Measurements from ENCODE around the gene ADGRG6. TPM values are rescaled to one million over a fixed set of nuclear protein-coding genes. Genes with fewer than 3 reads are reported as not detected.

The ADGRG6 gene
- total and polyA plus RNA-seq, 2 donors (not counting 1 experiment from before 2014, with no cell fraction given), result 0.03 TPM; not detected in 1

DNA sequence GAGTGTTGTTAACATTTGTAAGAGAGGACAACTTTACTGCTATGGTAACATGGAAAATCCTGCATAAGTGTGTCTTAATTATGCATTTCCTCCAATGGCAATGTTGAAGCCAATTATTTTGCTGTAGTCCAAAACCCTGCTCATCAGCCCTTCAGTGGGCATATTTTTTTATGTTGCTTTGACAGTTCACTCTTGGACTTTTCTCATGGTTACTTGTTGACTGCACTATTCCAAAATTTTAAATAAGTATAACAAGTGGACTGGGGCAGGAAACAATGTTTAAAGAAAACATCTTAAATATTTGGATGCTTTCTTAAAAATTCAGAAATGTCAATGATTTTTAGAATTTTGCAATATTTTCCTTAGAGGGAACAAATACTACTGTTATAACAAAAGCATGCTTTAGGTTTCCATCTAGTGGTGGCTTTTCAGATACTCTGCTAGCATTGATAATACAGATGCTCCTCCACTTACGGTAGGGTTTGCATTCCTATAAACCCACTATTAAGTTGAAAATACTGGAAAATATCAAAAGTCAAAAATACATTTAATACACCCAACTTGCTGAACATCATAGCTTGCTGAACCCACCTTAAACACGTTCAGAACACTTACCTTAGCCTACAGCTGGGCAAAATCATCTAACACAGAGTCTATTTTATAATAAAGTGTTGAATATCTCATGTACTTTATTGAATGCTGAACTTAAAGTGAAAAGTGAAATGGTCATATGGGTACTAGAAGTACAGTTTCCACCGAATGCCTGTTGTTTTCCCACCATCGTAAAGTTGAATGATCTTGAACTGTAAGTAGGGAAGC is 86.4 kb downstream of the ADGRG6 start:
- H3K9me3 Mint-ChIP-seq (ENCODE audit: insufficient read depth), result no peaks in the 10 kb centered on the region
- no peaks in the 10 kb centered on the region for H3K4me1 Mint-ChIP-seq
- H3K4me3 ChIP-seq (ENCODE audit: control extremely low read depth in 1 of 5, extremely low read depth in 1 of 5, insufficient read depth in 1 of 5, low read depth in 2 of 5, low read length in 4 of 5), result no peak overlapping the region
- no peak overlapping the region for H2AFZ ChIP-seq (ENCODE audit: insufficient read depth, low read depth, low read length, poor library complexity, severe bottlenecking)
- no peak overlapping the region for H3K27ac Mint-ChIP-seq
- CTCF ChIA-PET, result interaction anchor here (1.9 kb wide), 1 partner anchor 241 kb away, joined by 9 read pairs; the partner anchor contains the start of genes NMBR and VTA1
- TF ChIP-seq EZH2 (IDR thresholded peaks at IDR 0.05; ENCODE audit: borderline replicate concordance, insufficient read depth, low read depth, low read length, poor library complexity, severe bottlenecking), result no peak
- TF ChIP-seq, protein P1, sequence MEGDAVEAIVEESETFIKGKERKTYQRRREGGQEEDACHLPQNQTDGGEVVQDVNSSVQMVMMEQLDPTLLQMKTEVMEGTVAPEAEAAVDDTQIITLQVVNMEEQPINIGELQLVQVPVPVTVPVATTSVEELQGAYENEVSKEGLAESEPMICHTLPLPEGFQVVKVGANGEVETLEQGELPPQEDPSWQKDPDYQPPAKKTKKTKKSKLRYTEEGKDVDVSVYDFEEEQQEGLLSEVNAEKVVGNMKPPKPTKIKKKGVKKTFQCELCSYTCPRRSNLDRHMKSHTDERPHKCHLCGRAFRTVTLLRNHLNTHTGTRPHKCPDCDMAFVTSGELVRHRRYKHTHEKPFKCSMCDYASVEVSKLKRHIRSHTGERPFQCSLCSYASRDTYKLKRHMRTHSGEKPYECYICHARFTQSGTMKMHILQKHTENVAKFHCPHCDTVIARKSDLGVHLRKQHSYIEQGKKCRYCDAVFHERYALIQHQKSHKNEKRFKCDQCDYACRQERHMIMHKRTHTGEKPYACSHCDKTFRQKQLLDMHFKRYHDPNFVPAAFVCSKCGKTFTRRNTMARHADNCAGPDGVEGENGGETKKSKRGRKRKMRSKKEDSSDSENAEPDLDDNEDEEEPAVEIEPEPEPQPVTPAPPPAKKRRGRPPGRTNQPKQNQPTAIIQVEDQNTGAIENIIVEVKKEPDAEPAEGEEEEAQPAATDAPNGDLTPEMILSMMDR (IDR thresholded peaks at IDR 0.05), result peak; percentile 20
- H3K27ac ChIP-seq (ENCODE audit: low read length in 2 of 2), result no peak overlapping the region
- POLR2A ChIA-PET, result no interaction called here
- H4K20me1 ChIP-seq (ENCODE audit: control insufficient read depth, insufficient read depth, low read length, poor library complexity, severe bottlenecking), result no peaks in the 10 kb centered on the region
- H3K4me2 ChIP-seq (replicated peaks; ENCODE audit: low read depth, low read length, poor library complexity, severe bottlenecking), result no peak overlapping the region
- intact Hi-C loops (cut with micrococcal nuclease), result loop anchor here (2.0 kb wide), 1 partner anchor 241 kb away; the partner anchor contains the start of genes NMBR and VTA1
- no peaks in the 10 kb centered on the region for H3K27me3 Mint-ChIP-seq
- H3K4me1 ChIP-seq (ENCODE audit: control insufficient read depth in 2 of 2, insufficient read depth in 2 of 2, low read length in 2 of 2), result no peaks in the 10 kb centered on the region
- H3K79me2 ChIP-seq (ENCODE audit: control insufficient read depth, insufficient read depth, low read length), result no peaks in the 10 kb centered on the region
- ATAC-seq (ENCODE audit: low read depth) (no peak), DNase-seq (peak; percentile 5)
- no peaks in the 10 kb centered on the region for H3K27me3 ChIP-seq (replicated peaks in 1 of 4; ENCODE audit: control extremely low read depth in 1 of 4, control insufficient read depth in 3 of 4, insufficient read depth in 4 of 4, low read length in 3 of 4)
- H3K4me3 Mint-ChIP-seq, result no peak overlapping the region
- no peaks in the 10 kb centered on the region for H3K36me3 ChIP-seq (replicated peaks in 1 of 2; ENCODE audit: control extremely low read depth in 1 of 2, control insufficient read depth in 1 of 2, extremely low read depth in 1 of 2, insufficient read depth in 2 of 2, low read length in 1 of 2)
- H3K9ac ChIP-seq (ENCODE audit: low read length), result no peak overlapping the region
- no peaks in the 10 kb centered on the region for H3K9me3 ChIP-seq (ENCODE audit: control extremely low read depth in 1 of 3, control insufficient read depth in 2 of 3, insufficient read depth in 1 of 3, low read length in 2 of 3)
- no CpG with 5 or more reads among the region's 4 CpGs for WGBS (ENCODE audit: insufficient coverage)

DNA sequence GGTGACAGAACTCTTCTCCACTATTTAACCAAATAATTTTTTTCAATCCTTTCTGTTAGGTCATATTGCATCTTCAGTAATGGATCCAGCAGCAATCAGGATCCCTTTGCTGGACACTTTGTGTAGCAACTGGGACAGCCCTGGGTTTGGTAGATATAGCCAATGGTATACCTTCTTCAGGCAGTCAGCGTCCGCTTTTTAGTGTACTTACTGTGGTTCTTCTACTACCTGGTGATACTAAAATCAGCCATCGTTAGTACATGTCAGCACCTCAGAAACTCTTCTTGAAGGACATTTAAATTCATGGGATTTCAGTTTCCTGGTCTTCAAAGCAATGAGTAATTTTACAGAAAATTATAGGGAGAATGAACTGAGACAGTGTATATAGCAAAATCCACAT is 93.5 kb downstream of the ADGRG6 start:
- no peaks in the 10 kb centered on the region for H3K36me3 ChIP-seq (replicated peaks in 1 of 2; ENCODE audit: control extremely low read depth in 1 of 2, control insufficient read depth in 1 of 2, extremely low read depth in 1 of 2, insufficient read depth in 2 of 2, low read length in 1 of 2)
- peaks cover 0 to 8% of the 10 kb centered on the region in 2 donors for H3K4me1 ChIP-seq (ENCODE audit: control insufficient read depth in 2 of 2, insufficient read depth in 2 of 2, low read length in 2 of 2)
- CTCF ChIA-PET, result no interaction called here
- H3K27me3 Mint-ChIP-seq, result no peaks in the 10 kb centered on the region
- no peak overlapping the region for H3K27ac ChIP-seq (ENCODE audit: low read length in 2 of 2)
- no peaks in the 10 kb centered on the region for H4K20me1 ChIP-seq (ENCODE audit: control insufficient read depth, insufficient read depth, low read length, poor library complexity, severe bottlenecking)
- no peaks in the 10 kb centered on the region for H3K9me3 ChIP-seq (ENCODE audit: control extremely low read depth in 1 of 3, control insufficient read depth in 2 of 3, insufficient read depth in 1 of 3, low read length in 2 of 3)
- WGBS (ENCODE audit: insufficient coverage), result no CpG with 5 or more reads among the region's 3 CpGs
- no peaks in the 10 kb centered on the region for H3K27me3 ChIP-seq (replicated peaks in 1 of 4; ENCODE audit: control extremely low read depth in 1 of 4, control insufficient read depth in 3 of 4, insufficient read depth in 4 of 4, low read length in 3 of 4)
- H3K9me3 Mint-ChIP-seq (ENCODE audit: insufficient read depth), result no peaks in the 10 kb centered on the region
- no peak overlapping the region for H3K4me3 ChIP-seq (ENCODE audit: control extremely low read depth in 1 of 5, extremely low read depth in 1 of 5, insufficient read depth in 1 of 5, low read depth in 2 of 5, low read length in 4 of 5)
- DNase-seq (no peak), ATAC-seq (ENCODE audit: low read depth) (no peak)
- no peaks in the 10 kb centered on the region for H3K79me2 ChIP-seq (ENCODE audit: control insufficient read depth, insufficient read depth, low read length)
- H3K4me2 ChIP-seq (replicated peaks; ENCODE audit: low read depth, low read length, poor library complexity, severe bottlenecking), result no peak overlapping the region
- peaks cover 7% of the 10 kb centered on the region for H3K4me1 Mint-ChIP-seq
- POLR2A ChIA-PET, result no interaction called here
- intact Hi-C loops (cut with micrococcal nuclease), result no loop called here
- no peak overlapping the region for H2AFZ ChIP-seq (ENCODE audit: insufficient read depth, low read depth, low read length, poor library complexity, severe bottlenecking)
- H3K9ac ChIP-seq (ENCODE audit: low read length), result no peak overlapping the region
- no peak overlapping the region for H3K4me3 Mint-ChIP-seq
- H3K27ac Mint-ChIP-seq, result no peak overlapping the region
- TF ChIP-seq, protein P1 (IDR thresholded peaks at IDR 0.05), result no peak
- no peak for TF ChIP-seq EZH2 (IDR thresholded peaks at IDR 0.05; ENCODE audit: borderline replicate concordance, insufficient read depth, low read depth, low read length, poor library complexity, severe bottlenecking)

Data from B cell (primary cell).